Heart right ventricle (tissue), 16 donors: Measurements from ENCODE around the gene HCN4. TPM values are rescaled to one million over a fixed set of nuclear protein-coding genes. Genes with fewer than 3 reads are reported as not detected.

Experiments used
- ATAC-seq, 8 donors: fragments of 200-7000 bp; cut with Tn5 transposase; one replicate each; pipeline ENCODE4 v1.9.1; 2020; ENCODE audit warnings: mild to moderate bottlenecking in 8 of 8, moderate library complexity in 8 of 8, moderate number of reproducible peaks in 1 of 8
- DNase-seq, 2 donors: peaks; one replicate each; pipeline ENCODE4 v3.0.0-alpha.2; 2020
- H3K27ac ChIP-seq, 10 donors: fragments of 200-600 bp; sonication (generic) in 2 of 10; one replicate each; pipeline versions ENCODE4 v1.5.0 to v1.8.0; 2020 to 2022; ENCODE audit warnings: mild to moderate bottlenecking in 3 of 10
- H3K27me3 ChIP-seq, 7 donors: fragments of 200-600 bp; one replicate each; pipeline ENCODE4 v1.8.0; 2021 to 2022; ENCODE audit warnings: mild to moderate bottlenecking in 2 of 7
- H3K36me3 ChIP-seq, 9 donors: fragments of 200-600 bp; sonication (generic) in 1 of 9; one replicate each; pipeline versions ENCODE4 v1.5.0 to v1.8.0; 2020 to 2022; ENCODE audit warnings: mild to moderate bottlenecking in 2 of 9
- H3K4me1 ChIP-seq, 9 donors: fragments of 200-600 bp; sonication (generic) in 1 of 9; one replicate each; pipeline versions ENCODE4 v1.5.0 to v1.8.0; 2020 to 2022; ENCODE audit warnings: mild to moderate bottlenecking in 4 of 9
- H3K4me3 ChIP-seq, 10 donors: fragments of 200-600 bp; sonication (generic) in 2 of 10; one replicate each; pipeline versions ENCODE4 v1.5.0 to v1.8.0; 2020 to 2022; ENCODE audit warnings: mild to moderate bottlenecking in 7 of 10, moderate library complexity in 2 of 10
- H3K9me3 ChIP-seq, 11 donors: fragments of 200-600 bp in 10 of 11; sonication (generic) in 2 of 11; one replicate each; pipeline versions ENCODE4 v1.5.0 to v1.8.0; 2013 to 2022; ENCODE audit warnings: mild to moderate bottlenecking in 2 of 11, control low read depth in 1 of 11, moderate library complexity in 1 of 11
- WGBS, 2 donors: extraction: QIAGEN DNeasy Blood & Tissue Kit; methylation state at CpG; one replicate each; pipeline ENCODE4 v1.1.7; 2013; ENCODE audit warnings: inconsistent platforms in 1 of 2; 5-methylcytosine and 5-hydroxymethylcytosine counted together
- intact Hi-C, 10 donors: fragments of 100-400 bp; cut with DNase I; formaldehyde crosslinking; loops; one replicate each; pipeline versions ENCODE4 v1.11.1 to v1.14.2; 2022
- polyA plus RNA-seq, 2 donors: library from polyadenylated mRNA; stranded (reverse); fragments of 200-250 nt; gene quantifications; one replicate each; pipeline ENCODE4 v1.2.3, GENCODE V29; 2013
- total RNA-seq, 10 donors: library from RNA; stranded (reverse); fragmentation: NEBNext Ultra II Directional in 3 of 10; extraction: Animal tissue kit (Norgen Biotek cat#: 25700) in 3 of 10; gene quantifications; one replicate each; pipeline versions ENCODE4 v1.2.1 to v1.2.4, GENCODE V29; 2021 to 2023
- TF ChIP-seq, protein P1 (sequence below), 9 donors: fragments of 200-600 bp; sonication (generic) in 2 of 9; IDR thresholded peaks; one replicate each; pipeline versions ENCODE4 v1.5.0 to v1.8.0; 2021 to 2022; ENCODE audit warnings: antibody characterized with exemption in 9 of 9, mild to moderate bottlenecking in 5 of 9, moderate library complexity in 1 of 9
- donor health status: Arrhythmogenic right ventricular cardiomyopathy.
- donor health status: ischemic (EF 13 %, LVEDD 7.1; RV severe dilation, severe dysfunction).
- donor health status: healthy with polysubstance abuse.
- donor health status: DM: no; HTN: yes; CAD: no.
- donor health status: DM: no; HTN: no; CAD: no.
- donor health status: ischemic (EF 25% LVEDD 6.9; RV normal size, moderate dysfunction).
- donor health status: ischemic (EF 25% LVEDD 5.7; RV mildly dilated, moderate dysfunction).
- donor health status: healthy.
- donor health status: DM: yes; HTN: yes; CAD: no.
- donor health status: Ischemic cardiomyopathy.
- donor health status: ischemic (EF 35%, LVEDD 5.7; RV mildly dilated, moderate dysfunction).
- donor health status: nonischemic (EF 11% LVEDD 7.7; RV severe dilation, severe dysfunction).
- donor health status: DM: yes; HTN: yes; CAD: no.
- donor health status: PGD.
- donor health status: ischemic (EF 29% LVEDD 5.4; RV normal size, mild dysfunction).
- donor health status: nonischemic (EF 23%, LVEDD 6.1; RV moderate dilation, normal function).

The HCN4 gene
- total and polyA plus RNA-seq, 12 donors, result 2.2 to 24.9 (median 6.8) TPM

DNA sequence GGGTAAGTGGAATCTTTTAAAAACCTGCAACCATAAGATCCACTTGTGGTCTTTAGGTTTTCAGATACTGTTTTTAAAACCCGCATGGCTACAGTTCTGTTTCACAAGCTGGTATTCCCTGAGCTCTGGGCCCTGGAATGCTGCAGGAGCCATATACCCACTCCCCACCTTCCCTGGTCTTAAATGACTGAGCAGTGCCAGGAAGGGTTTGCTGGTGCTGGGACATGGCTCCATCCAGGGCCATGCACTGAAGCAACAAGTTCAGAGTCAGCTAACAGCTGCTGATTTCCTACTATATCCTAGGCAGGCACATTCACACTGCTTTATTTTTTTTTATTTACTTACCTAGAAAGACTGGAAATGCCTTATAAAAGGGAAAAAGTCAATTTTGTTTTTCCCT lies 77.3 kb downstream of the HCN4 start:
- DNase-seq, result no peak
- H3K4me3 ChIP-seq, result no peak overlapping the region
- intact Hi-C loops, result loop anchor here in 1 of 10 donors (10.0 kb wide), 1 partner anchor 343 kb away; the partner anchor contains the start of gene NPTN
- H3K9me3 ChIP-seq, result no peaks in the 10 kb centered on the region
- ATAC-seq, result no peak
- TF ChIP-seq, protein P1, sequence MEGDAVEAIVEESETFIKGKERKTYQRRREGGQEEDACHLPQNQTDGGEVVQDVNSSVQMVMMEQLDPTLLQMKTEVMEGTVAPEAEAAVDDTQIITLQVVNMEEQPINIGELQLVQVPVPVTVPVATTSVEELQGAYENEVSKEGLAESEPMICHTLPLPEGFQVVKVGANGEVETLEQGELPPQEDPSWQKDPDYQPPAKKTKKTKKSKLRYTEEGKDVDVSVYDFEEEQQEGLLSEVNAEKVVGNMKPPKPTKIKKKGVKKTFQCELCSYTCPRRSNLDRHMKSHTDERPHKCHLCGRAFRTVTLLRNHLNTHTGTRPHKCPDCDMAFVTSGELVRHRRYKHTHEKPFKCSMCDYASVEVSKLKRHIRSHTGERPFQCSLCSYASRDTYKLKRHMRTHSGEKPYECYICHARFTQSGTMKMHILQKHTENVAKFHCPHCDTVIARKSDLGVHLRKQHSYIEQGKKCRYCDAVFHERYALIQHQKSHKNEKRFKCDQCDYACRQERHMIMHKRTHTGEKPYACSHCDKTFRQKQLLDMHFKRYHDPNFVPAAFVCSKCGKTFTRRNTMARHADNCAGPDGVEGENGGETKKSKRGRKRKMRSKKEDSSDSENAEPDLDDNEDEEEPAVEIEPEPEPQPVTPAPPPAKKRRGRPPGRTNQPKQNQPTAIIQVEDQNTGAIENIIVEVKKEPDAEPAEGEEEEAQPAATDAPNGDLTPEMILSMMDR (IDR thresholded peaks at IDR 0.05), result no peak
- H3K27me3 ChIP-seq, result no peaks in the 10 kb centered on the region
- H3K4me1 ChIP-seq, result peaks cover 0 to 13% (median 0%) of the 10 kb centered on the region in 9 donors
- H3K36me3 ChIP-seq, result peaks cover 0 to 83% (median 5%) of the 10 kb centered on the region in 9 donors
- H3K27ac ChIP-seq, result no peak overlapping the region
- WGBS, 2 donors, result 97 to 98% methylated on average over 1 of the region's 1 CpG

DNA sequence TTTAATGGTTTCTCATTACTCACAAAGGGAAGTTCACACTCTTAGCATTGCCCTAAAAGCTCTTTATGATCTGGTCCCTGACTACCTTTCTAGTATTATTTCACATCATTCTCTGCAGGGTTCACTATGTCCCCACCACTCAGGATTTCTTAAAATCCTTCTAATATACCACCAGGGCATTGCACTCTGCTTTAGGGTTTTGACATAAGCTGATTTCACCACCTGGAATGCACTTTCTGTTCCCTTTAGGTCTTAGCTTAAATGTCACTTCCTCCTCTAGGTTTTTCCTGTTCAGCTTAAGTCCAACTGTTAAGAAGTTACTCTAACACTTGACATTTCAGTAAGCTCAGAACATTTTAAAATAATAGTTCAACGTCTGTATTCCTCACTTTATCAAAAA lies 81.7 kb downstream of the HCN4 start:
- Histone ChIP-seq H3K4me1 (peaks cover 0 to 16% (median 5%) of the 10 kb centered on the region in 9 donors), H3K27ac (peak overlapping the region in 1 of 10 donors; percentile 27), H3K36me3 (peaks cover 0 to 87% (median 3%) of the 10 kb centered on the region in 9 donors), H3K4me3 (no peak overlapping the region), H3K9me3 (no peaks in the 10 kb centered on the region), H3K27me3 (no peaks in the 10 kb centered on the region)
- 66 to 70% methylated on average over 1 of the region's 1 CpG for WGBS, 2 donors
- TF ChIP-seq, protein P1 (IDR thresholded peaks at IDR 0.05), result no peak
- ATAC-seq (no peak), DNase-seq (no peak)
- intact Hi-C loops, result loop anchor here in 1 of 10 donors (10.0 kb wide), 1 partner anchor 418 kb away; no protein-coding TSS in a partner anchor

DNA sequence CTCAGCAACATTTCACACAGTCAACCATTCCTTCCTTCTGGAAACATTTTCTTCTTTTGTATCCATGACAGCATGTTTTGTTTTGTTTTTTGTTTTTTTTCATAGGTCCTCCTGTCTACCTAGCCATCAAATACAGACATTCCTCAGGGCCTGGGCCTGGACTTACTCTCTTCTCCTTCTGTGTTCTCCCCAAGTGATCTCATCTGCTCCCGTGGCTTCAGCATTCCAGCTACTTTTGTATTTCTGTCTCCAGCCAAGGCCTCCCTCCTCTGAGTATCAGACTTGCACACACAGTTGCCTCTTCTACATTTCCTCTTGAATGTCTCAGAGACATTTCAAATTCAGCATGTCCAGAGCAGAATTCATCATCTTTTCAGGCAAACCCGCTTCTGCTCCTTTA lies 82.4 kb downstream of the HCN4 start:
- Histone ChIP-seq H3K27ac (no peak overlapping the region), H3K4me3 (no peak overlapping the region), H3K27me3 (no peaks in the 10 kb centered on the region), H3K9me3 (no peaks in the 10 kb centered on the region), H3K4me1 (peaks cover 0 to 16% (median 5%) of the 10 kb centered on the region in 9 donors), H3K36me3 (peaks cover 0 to 80% (median 3%) of the 10 kb centered on the region in 9 donors)
- TF ChIP-seq, protein P1 (IDR thresholded peaks at IDR 0.05), result no peak
- intact Hi-C loops, result loop anchor here in 1 of 10 donors (10.0 kb wide), 1 partner anchor 418 kb away; no protein-coding TSS in a partner anchor
- DNase-seq, result no peak
- 83 to 84% methylated on average over 2 of the region's 2 CpGs for WGBS, 2 donors
- no peak for ATAC-seq

DNA sequence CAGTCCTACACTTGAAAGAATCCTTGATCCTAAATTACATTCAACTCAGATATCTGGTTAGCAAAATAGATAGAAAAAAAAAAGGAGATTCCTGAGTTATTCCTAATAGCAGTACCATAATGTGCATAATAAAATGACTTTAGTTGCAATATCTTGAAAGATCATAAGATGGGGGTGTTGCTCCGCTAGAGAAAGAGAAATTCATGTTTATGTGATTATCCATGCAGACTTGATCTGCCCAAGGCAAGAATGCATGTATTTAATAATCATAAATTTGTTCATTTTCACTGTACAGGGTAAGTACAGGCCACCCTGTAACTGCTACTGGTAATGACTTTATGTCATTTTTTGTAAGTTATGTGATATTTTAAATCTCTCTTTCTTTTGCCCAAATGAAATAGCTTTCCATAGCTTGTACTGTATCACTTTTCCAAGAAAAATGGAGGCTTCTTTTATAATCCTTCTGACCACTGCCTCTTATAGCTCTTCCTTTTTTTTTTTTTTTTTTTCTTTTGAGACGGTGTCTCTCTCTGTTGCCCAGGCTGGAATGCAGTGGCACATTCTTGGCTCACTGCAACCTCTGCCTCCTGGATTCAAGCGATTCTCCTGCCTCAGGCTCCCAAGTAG lies 84.6 kb downstream of the HCN4 start:
- TF ChIP-seq, protein P1 (IDR thresholded peaks at IDR 0.05), result peak in 6 of 9 donors; percentile 12 to 33 (median 22)
- Histone ChIP-seq H3K27ac (no peak overlapping the region), H3K4me3 (no peak overlapping the region), H3K9me3 (no peaks in the 10 kb centered on the region), H3K4me1 (peaks cover 0 to 16% (median 5%) of the 10 kb centered on the region in 9 donors), H3K36me3 (peaks cover 0 to 68% (median 3%) of the 10 kb centered on the region in 9 donors), H3K27me3 (no peaks in the 10 kb centered on the region)
- 75 to 84% methylated on average over 3 of the region's 3 CpGs for WGBS, 2 donors
- intact Hi-C loops, result loop anchor here in 1 of 10 donors (10.0 kb wide), 1 partner anchor 421 kb away; no protein-coding TSS in a partner anchor
- no peak for DNase-seq
- ATAC-seq, result no peak
